Fibroblast of lung (primary cell): ENCODE data around the gene TXNDC11.

Source experiments
- CTCF ChIP-seq, 2 donors: IDR thresholded peaks in 1 of 2; conservative IDR thresholded peaks in 1 of 2; 1 replicate in 1 of 2; 2 replicates in 1 of 2; pipeline ENCODE4 v1.5.1; 2011 to 2012; ENCODE audit warnings: low read length in 2 of 2, control low read depth in 1 of 2, inconsistent platforms in 1 of 2, low read depth in 1 of 2, mild to moderate bottlenecking in 1 of 2
- EZH2 ChIP-seq: IDR thresholded peaks from 2 replicates; pipeline ENCODE4 v1.5.1; 2012; ENCODE audit warnings: low read length, control low read depth, mild to moderate bottlenecking; ENCODE audit errors: missing control alignments

GRCh38 chr16:11738742-11739544 lies 3.7 kb downstream of the TXNDC11 start:
- TF ChIP-seq CTCF (conservative IDR thresholded peaks at IDR 0.05 in 1 of 2, IDR thresholded peaks at IDR 0.05 in 1 of 2; ENCODE audit: low read depth in 1 of 2, low read length in 2 of 2) (no peak), EZH2 (no peak)
